Liver (tissue), 9 donors: Measurements from ENCODE around the gene COL6A2. TPM values are rescaled to one million over a fixed set of nuclear protein-coding genes. Genes with fewer than 3 reads are reported as not detected.

Experiments used
- DNase-seq: peaks from one replicate; pipeline ENCODE4 v3.0.0-alpha.2; 2017; ENCODE audit warnings: low spot score
- H3K27ac ChIP-seq, 2 donors: one replicate each; pipeline ENCODE4 v1.7.0; 2013; ENCODE audit warnings: inconsistent platforms in 2 of 2, low read length in 2 of 2, control low read depth in 1 of 2, low read depth in 1 of 2, mild to moderate bottlenecking in 1 of 2
- H3K27me3 ChIP-seq, 4 donors: one replicate each; pipeline versions ENCODE4 v1.6.1 to v1.7.0; 2013; ENCODE audit warnings: low read length in 3 of 4, inconsistent platforms in 1 of 4, mild to moderate bottlenecking in 1 of 4, moderate library complexity in 1 of 4; ENCODE audit not compliant: control insufficient read depth in 4 of 4, insufficient read depth in 4 of 4
- H3K36me3 ChIP-seq, 4 donors: one replicate each; pipeline versions ENCODE4 v1.6.1 to v1.7.0; 2013; ENCODE audit warnings: low read length in 3 of 4, mild to moderate bottlenecking in 3 of 4, low read depth in 1 of 4, moderate library complexity in 1 of 4; ENCODE audit not compliant: control insufficient read depth in 4 of 4, insufficient read depth in 3 of 4
- H3K4me1 ChIP-seq, 4 donors: one replicate each; pipeline versions ENCODE4 v1.6.1 to v1.7.0; 2013; ENCODE audit warnings: low read length in 3 of 4, mild to moderate bottlenecking in 3 of 4, moderate library complexity in 1 of 4; ENCODE audit not compliant: control insufficient read depth in 4 of 4, insufficient read depth in 4 of 4
- H3K4me3 ChIP-seq, 3 donors: one replicate each; pipeline versions ENCODE4 v1.6.1 to v1.7.0; 2013; ENCODE audit warnings: low read length in 3 of 3, control low read depth in 1 of 3, low read depth in 1 of 3, mild to moderate bottlenecking in 1 of 3
- H3K9ac ChIP-seq, 2 donors: one replicate each; pipeline ENCODE4 v1.7.0; 2013; ENCODE audit warnings: low read length in 2 of 2, mild to moderate bottlenecking in 2 of 2, moderate library complexity in 2 of 2, control low read depth in 1 of 2, low read depth in 1 of 2
- H3K9me3 ChIP-seq, 4 donors: one replicate each; pipeline versions ENCODE4 v1.6.1 to v1.7.0; 2013; ENCODE audit warnings: low read length in 3 of 4; ENCODE audit not compliant: control insufficient read depth in 4 of 4
- EGR1 ChIP-seq, 2 donors: IDR thresholded peaks; 2 replicates each; pipeline ENCODE4 v1.6.1; 2016 to 2018; ENCODE audit warnings: antibody characterized with exemption in 2 of 2, low read depth in 2 of 2
- FOXA1 ChIP-seq: IDR thresholded peaks from 2 replicates; pipeline ENCODE4 v1.6.1; 2016; ENCODE audit warnings: antibody characterized with exemption
- FOXA2 ChIP-seq: IDR thresholded peaks from 2 replicates; pipeline ENCODE4 v1.6.1; 2016; ENCODE audit warnings: antibody characterized with exemption
- GABPA ChIP-seq, 2 donors: IDR thresholded peaks in 1 of 2; conservative IDR thresholded peaks in 1 of 2; 2 replicates each; pipeline ENCODE4 v1.6.1; 2016; ENCODE audit warnings: antibody characterized with exemption in 2 of 2, mild to moderate bottlenecking in 1 of 2, moderate library complexity in 1 of 2
- HNF4A ChIP-seq, 2 donors: conservative IDR thresholded peaks; 2 replicates each; pipeline ENCODE4 v1.6.1; 2016; ENCODE audit warnings: antibody characterized with exemption in 2 of 2, mild to moderate bottlenecking in 2 of 2
- HNF4G ChIP-seq: IDR thresholded peaks from 2 replicates; pipeline ENCODE4 v1.6.1; 2016; ENCODE audit warnings: antibody characterized with exemption
- JUND ChIP-seq, 2 donors: IDR thresholded peaks; 2 replicates each; pipeline ENCODE4 v1.6.1; 2016; ENCODE audit warnings: antibody characterized with exemption in 2 of 2
- NR2F2 ChIP-seq: IDR thresholded peaks from 2 replicates; pipeline ENCODE4 v1.6.1; 2016; ENCODE audit warnings: antibody characterized with exemption
- RAD21 ChIP-seq, 2 donors: IDR thresholded peaks; 2 replicates each; pipeline ENCODE4 v1.6.1; 2016; ENCODE audit warnings: antibody characterized with exemption in 2 of 2, mild to moderate bottlenecking in 2 of 2
- RXRA ChIP-seq, 2 donors: IDR thresholded peaks; 2 replicates each; pipeline ENCODE4 v1.6.1; 2017 to 2018; ENCODE audit warnings: antibody characterized with exemption in 2 of 2, mild to moderate bottlenecking in 1 of 2
- SP1 ChIP-seq: IDR thresholded peaks from 2 replicates; pipeline ENCODE4 v1.6.1; 2018; ENCODE audit warnings: antibody characterized with exemption, mild to moderate bottlenecking
- TAF1 ChIP-seq: conservative IDR thresholded peaks from 2 replicates; pipeline ENCODE4 v1.6.1; 2016; ENCODE audit warnings: antibody characterized with exemption, mild to moderate bottlenecking
- YY1 ChIP-seq: IDR thresholded peaks from 2 replicates; pipeline ENCODE4 v1.6.1; 2016; ENCODE audit warnings: antibody characterized with exemption, mild to moderate bottlenecking
- WGBS: extraction: QIAGEN DNeasy Blood & Tissue Kit; methylation state at CpG from one replicate; pipeline ENCODE4 v1.1.7; 2013; 5-methylcytosine and 5-hydroxymethylcytosine counted together
- polyA plus RNA-seq, 2 donors: library from polyadenylated mRNA; stranded (reverse) in 1 of 2; unstranded in 1 of 2; fragments of 200-250 nt in 1 of 2; fragments of >200 nt in 1 of 2; fragmentation: Nextera tagmentation in 1 of 2; extraction: Ambion mirVana in 1 of 2; gene quantifications; one replicate each; pipeline versions ENCODE4 v1.2.1 to v1.2.3, GENCODE V29; 2013 to 2015
- total RNA-seq, 2 donors: library from RNA; depleted of rRNA; stranded (reverse); fragments of >200 nt; gene quantifications; one replicate each; pipeline ENCODE4 v1.2.3, GENCODE V29; 2014
- TF ChIP-seq, protein P1 (sequence below): fragments of 150-350 bp; IDR thresholded peaks from 2 replicates; pipeline ENCODE4 v1.5.1; 2017; ENCODE audit warnings: improper control_type of control experiment, low read depth, low read length; ENCODE audit not compliant: missing input control
- TF ChIP-seq, protein P2 (sequence below): IDR thresholded peaks from 2 replicates; pipeline ENCODE4 v1.6.1; 2016; ENCODE audit warnings: antibody characterized with exemption
- TF ChIP-seq, protein P3 (sequence below): IDR thresholded peaks from 2 replicates; pipeline ENCODE4 v1.6.1; 2016; ENCODE audit warnings: antibody characterized with exemption, mild to moderate bottlenecking
- TF ChIP-seq, protein P4 (sequence below): IDR thresholded peaks from 2 replicates; pipeline ENCODE4 v1.6.1; 2016; ENCODE audit warnings: antibody characterized with exemption
- TF ChIP-seq, protein P5 (sequence below): IDR thresholded peaks from 2 replicates; pipeline ENCODE4 v1.6.1; 2016; ENCODE audit warnings: antibody characterized with exemption
- donor health status: healthy.
- donor health status: healthy.
- donor health status: healthy.
- donor health status: healthy.
- donor health status: healthy.

COL6A2 gene
- total and polyA plus RNA-seq, 4 donors = 5.8 to 80.8 (median 41.7) TPM

DNA sequence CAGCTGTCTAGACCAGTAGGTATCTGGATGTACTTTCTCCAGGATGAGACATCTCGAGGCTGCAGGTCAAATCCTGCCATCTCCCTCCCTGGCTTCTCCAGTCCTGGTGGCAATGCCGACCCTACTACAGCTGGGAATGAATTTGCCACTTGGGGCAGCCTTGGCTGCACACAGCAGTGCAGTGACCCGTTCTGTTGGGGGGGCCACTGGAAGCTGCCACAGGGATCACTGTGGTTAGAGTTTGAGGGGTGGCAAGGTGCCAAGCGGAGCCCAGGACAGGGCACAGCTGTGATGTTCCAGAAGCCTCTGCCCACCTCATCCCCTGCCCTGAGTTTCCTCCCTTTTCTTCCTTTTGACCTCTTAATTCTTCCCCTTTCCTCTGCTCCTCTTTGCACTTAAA lies 17.1 kb downstream of the COL6A2 start:
- DNase-seq = peak; percentile 25
- Histone ChIP-seq H3K27ac (no peak overlapping the region), H3K4me1 (peaks cover 0 to 9% (median 0%) of the 10 kb centered on the region in 4 donors), H3K27me3 (no peaks in the 10 kb centered on the region), H3K36me3 (no peaks in the 10 kb centered on the region), H3K9me3 (no peaks in the 10 kb centered on the region), H3K4me3 (no peak overlapping the region), H3K9ac (no peak overlapping the region)
- TF ChIP-seq RAD21 (IDR thresholded peaks at IDR 0.05) = no peak
- TF ChIP-seq EGR1 (IDR thresholded peaks at IDR 0.05; ENCODE audit: low read depth in 2 of 2) = no peak
- no peak for TF ChIP-seq HNF4A (conservative IDR thresholded peaks at IDR 0.05)
- TF ChIP-seq, protein P1, sequence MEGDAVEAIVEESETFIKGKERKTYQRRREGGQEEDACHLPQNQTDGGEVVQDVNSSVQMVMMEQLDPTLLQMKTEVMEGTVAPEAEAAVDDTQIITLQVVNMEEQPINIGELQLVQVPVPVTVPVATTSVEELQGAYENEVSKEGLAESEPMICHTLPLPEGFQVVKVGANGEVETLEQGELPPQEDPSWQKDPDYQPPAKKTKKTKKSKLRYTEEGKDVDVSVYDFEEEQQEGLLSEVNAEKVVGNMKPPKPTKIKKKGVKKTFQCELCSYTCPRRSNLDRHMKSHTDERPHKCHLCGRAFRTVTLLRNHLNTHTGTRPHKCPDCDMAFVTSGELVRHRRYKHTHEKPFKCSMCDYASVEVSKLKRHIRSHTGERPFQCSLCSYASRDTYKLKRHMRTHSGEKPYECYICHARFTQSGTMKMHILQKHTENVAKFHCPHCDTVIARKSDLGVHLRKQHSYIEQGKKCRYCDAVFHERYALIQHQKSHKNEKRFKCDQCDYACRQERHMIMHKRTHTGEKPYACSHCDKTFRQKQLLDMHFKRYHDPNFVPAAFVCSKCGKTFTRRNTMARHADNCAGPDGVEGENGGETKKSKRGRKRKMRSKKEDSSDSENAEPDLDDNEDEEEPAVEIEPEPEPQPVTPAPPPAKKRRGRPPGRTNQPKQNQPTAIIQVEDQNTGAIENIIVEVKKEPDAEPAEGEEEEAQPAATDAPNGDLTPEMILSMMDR = no peak
- no peak for TF ChIP-seq FOXA2
- no peak for TF ChIP-seq RXRA (IDR thresholded peaks at IDR 0.05)
- no peak for TF ChIP-seq JUND (IDR thresholded peaks at IDR 0.05)
- TF ChIP-seq NR2F2 = no peak
- no peak for TF ChIP-seq SP1
- TF ChIP-seq, protein P2, sequence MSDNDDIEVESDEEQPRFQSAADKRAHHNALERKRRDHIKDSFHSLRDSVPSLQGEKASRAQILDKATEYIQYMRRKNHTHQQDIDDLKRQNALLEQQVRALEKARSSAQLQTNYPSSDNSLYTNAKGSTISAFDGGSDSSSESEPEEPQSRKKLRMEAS = no peak
- 83% methylated on average over 4 of the region's 4 CpGs for WGBS

DNA sequence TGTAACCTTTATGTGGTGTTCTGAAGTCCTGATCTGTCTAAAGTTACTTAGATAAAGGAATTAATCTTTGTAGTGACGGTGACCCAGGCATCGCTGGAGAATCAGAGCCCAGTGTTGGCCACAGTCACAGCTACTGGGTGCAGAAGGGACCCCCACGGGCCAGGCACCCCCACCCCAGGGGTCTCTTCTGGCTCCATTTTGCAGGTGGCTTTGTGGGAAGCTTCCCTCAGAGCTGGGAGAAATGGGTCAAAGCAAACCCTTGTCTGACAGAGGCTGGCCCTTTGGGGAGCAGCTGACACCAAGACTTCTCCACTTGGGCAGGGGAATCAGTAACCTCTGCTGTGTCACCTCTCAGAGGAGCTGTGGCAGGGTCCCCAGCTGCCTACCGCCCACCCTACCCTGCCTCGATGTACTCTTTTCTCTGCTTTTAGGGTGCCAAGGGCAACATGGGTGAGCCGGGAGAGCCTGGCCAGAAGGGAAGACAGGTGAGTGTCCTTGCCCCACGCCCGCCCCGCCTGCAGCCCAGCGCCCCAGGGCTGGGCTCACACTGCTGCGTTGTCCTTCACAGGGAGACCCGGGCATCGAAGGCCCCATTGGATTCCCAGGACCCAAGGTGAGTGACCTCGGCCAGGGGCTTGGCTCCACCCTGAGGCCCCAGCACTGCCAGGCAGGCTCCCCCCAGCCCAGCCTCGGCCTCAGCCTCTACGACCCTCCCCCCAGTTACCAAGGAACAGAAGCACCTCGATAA lies 17.7 kb downstream of the COL6A2 start:
- H3K4me1 ChIP-seq = peaks cover 0 to 5% (median under 1%) of the 10 kb centered on the region in 4 donors
- H3K27me3 ChIP-seq = no peaks in the 10 kb centered on the region
- H3K9ac ChIP-seq = no peak overlapping the region
- H3K36me3 ChIP-seq = no peaks in the 10 kb centered on the region
- no peak for TF ChIP-seq GABPA (IDR thresholded peaks at IDR 0.05 in 1 of 2, conservative IDR thresholded peaks at IDR 0.05 in 1 of 2)
- no peak for TF ChIP-seq SP1
- no peak for TF ChIP-seq HNF4A (conservative IDR thresholded peaks at IDR 0.05)
- TF ChIP-seq YY1 = no peak
- TF ChIP-seq, protein P2 = no peak
- TF ChIP-seq HNF4G = no peak
- TF ChIP-seq, protein P3, sequence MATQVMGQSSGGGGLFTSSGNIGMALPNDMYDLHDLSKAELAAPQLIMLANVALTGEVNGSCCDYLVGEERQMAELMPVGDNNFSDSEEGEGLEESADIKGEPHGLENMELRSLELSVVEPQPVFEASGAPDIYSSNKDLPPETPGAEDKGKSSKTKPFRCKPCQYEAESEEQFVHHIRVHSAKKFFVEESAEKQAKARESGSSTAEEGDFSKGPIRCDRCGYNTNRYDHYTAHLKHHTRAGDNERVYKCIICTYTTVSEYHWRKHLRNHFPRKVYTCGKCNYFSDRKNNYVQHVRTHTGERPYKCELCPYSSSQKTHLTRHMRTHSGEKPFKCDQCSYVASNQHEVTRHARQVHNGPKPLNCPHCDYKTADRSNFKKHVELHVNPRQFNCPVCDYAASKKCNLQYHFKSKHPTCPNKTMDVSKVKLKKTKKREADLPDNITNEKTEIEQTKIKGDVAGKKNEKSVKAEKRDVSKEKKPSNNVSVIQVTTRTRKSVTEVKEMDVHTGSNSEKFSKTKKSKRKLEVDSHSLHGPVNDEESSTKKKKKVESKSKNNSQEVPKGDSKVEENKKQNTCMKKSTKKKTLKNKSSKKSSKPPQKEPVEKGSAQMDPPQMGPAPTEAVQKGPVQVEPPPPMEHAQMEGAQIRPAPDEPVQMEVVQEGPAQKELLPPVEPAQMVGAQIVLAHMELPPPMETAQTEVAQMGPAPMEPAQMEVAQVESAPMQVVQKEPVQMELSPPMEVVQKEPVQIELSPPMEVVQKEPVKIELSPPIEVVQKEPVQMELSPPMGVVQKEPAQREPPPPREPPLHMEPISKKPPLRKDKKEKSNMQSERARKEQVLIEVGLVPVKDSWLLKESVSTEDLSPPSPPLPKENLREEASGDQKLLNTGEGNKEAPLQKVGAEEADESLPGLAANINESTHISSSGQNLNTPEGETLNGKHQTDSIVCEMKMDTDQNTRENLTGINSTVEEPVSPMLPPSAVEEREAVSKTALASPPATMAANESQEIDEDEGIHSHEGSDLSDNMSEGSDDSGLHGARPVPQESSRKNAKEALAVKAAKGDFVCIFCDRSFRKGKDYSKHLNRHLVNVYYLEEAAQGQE = no peak
- no peak for TF ChIP-seq JUND (IDR thresholded peaks at IDR 0.05)
- TF ChIP-seq, protein P1 = no peak
- no peak for TF ChIP-seq NR2F2
- TF ChIP-seq EGR1 (IDR thresholded peaks at IDR 0.05; ENCODE audit: low read depth in 2 of 2) = no peak
- TF ChIP-seq RAD21 (IDR thresholded peaks at IDR 0.05) = no peak
- no peak for TF ChIP-seq RXRA (IDR thresholded peaks at IDR 0.05)
- TF ChIP-seq TAF1 = no peak
- no peak for TF ChIP-seq FOXA1
- TF ChIP-seq, protein P4, sequence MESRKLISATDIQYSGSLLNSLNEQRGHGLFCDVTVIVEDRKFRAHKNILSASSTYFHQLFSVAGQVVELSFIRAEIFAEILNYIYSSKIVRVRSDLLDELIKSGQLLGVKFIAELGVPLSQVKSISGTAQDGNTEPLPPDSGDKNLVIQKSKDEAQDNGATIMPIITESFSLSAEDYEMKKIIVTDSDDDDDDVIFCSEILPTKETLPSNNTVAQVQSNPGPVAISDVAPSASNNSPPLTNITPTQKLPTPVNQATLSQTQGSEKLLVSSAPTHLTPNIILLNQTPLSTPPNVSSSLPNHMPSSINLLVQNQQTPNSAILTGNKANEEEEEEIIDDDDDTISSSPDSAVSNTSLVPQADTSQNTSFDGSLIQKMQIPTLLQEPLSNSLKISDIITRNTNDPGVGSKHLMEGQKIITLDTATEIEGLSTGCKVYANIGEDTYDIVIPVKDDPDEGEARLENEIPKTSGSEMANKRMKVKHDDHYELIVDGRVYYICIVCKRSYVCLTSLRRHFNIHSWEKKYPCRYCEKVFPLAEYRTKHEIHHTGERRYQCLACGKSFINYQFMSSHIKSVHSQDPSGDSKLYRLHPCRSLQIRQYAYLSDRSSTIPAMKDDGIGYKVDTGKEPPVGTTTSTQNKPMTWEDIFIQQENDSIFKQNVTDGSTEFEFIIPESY = no peak
- TF ChIP-seq FOXA2 = no peak
- TF ChIP-seq, protein P5, sequence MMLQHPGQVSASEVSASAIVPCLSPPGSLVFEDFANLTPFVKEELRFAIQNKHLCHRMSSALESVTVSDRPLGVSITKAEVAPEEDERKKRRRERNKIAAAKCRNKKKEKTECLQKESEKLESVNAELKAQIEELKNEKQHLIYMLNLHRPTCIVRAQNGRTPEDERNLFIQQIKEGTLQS = no peak
- no peak overlapping the region for H3K4me3 ChIP-seq
- H3K9me3 ChIP-seq = no peaks in the 10 kb centered on the region
- DNase-seq = peak; percentile 25
- no peak overlapping the region for H3K27ac ChIP-seq
- WGBS = 87% methylated on average over 17 of the region's 17 CpGs
